ENCODE data around the gene HELZ. TPM values are rescaled to one million over a fixed set of nuclear protein-coding genes. Genes with fewer than 3 reads are reported as not detected.
"Not testable (repeated sequence)": the region's sequence is repeated elsewhere in the genome, so short reads cannot be mapped to it uniquely, and the experiment has no call there.

HELZ gene
- polyA plus RNA-seq, 2 of the 4 experiments (the other 2 are of a cell fraction): 5.6 to 18.3 TPM

GRCh38 chr17:67289181-67289876 is 44.3 kb upstream of the HELZ start:
- Histone ChIP-seq H3K27ac (no peak overlapping the region), H3K4me3 (no peak overlapping the region), H3K4me1 (0 out of 3 replicates have a peak, but pooled peaks cover 3% of the 10 kb centered on the region), H3K9me3 (no peaks in the 10 kb centered on the region), H3K4me2 (no peak overlapping the region)
- POLR2A ChIA-PET: no interaction called here
- no peak for TF ChIP-seq RCOR1 (IDR thresholded peaks at IDR 0.05; ENCODE audit: low read depth, low read length)
- no peak for TF ChIP-seq PHF8 (IDR thresholded peaks at IDR 0.05; ENCODE audit: borderline replicate concordance, low read depth)
- no peak for TF ChIP-seq CHD4 (IDR thresholded peaks at IDR 0.05; ENCODE audit: borderline replicate concordance)
- TF ChIP-seq MAFK (IDR thresholded peaks at IDR 0.05; ENCODE audit: partially characterized antibody): no peak
- no peak for TF ChIP-seq TFCP2L1 (CRISPR knock-in tag; IDR thresholded peaks at IDR 0.05)
- TF ChIP-seq, protein P1, sequence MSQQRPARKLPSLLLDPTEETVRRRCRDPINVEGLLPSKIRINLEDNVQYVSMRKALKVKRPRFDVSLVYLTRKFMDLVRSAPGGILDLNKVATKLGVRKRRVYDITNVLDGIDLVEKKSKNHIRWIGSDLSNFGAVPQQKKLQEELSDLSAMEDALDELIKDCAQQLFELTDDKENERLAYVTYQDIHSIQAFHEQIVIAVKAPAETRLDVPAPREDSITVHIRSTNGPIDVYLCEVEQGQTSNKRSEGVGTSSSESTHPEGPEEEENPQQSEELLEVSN (IDR thresholded peaks at IDR 0.05; ENCODE audit: borderline replicate concordance, low read depth): no peak
- TF ChIP-seq HOXB5 (CRISPR knock-in tag; IDR thresholded peaks at IDR 0.05): no peak
- TF ChIP-seq MYC (IDR thresholded peaks at IDR 0.05; ENCODE audit: borderline replicate concordance, low read length): no peak
- no peak for TF ChIP-seq EHMT2 (IDR thresholded peaks at IDR 0.05; ENCODE audit: low read depth)
- TF ChIP-seq FOSL2 (IDR thresholded peaks at IDR 0.05): no peak
- TF ChIP-seq FOSL2 (CRISPR knock-in tag; IDR thresholded peaks at IDR 0.05): no peak
- no peak for TF ChIP-seq CHD2 (IDR thresholded peaks at IDR 0.05; ENCODE audit: low read length, partially characterized antibody)
- no peak for TF ChIP-seq FOXS1 (CRISPR knock-in tag; IDR thresholded peaks at IDR 0.05)
- DNase-seq (ENCODE audit: low read depth in 1 of 2, low spot score in 1 of 2): no peak
- FAIRE-seq: no peak
- ATAC-seq: no peak; a peak in 2 of 6 replicates
- CTCF ChIA-PET: interaction anchor here (0.6 to 6.8 kb wide), 5 partner anchors 17 to 336 kb away, joined by 3 to 70 read pairs (median 3); no protein-coding TSS in a partner anchor
- WGBS (ENCODE audit: missing lambda C conversion rate): 68% methylated on average over 14 of the region's 14 CpGs

- WGBS (ENCODE audit: missing lambda C conversion rate): 83% methylated on average over 3 of the region's 3 CpGs
- H3K4me1 ChIP-seq; H3K27ac ChIP-seq; H3K9me3 ChIP-seq; DNase-seq (ENCODE audit: low read depth in 1 of 2, low spot score in 1 of 2); H3K4me2 ChIP-seq; ATAC-seq; H3K4me3 ChIP-seq; POLR2A ChIA-PET; FAIRE-seq: not testable (repeated sequence)
- CTCF ChIA-PET: interaction anchor here (0.6 to 3.3 kb wide), 7 partner anchors 9 to 570 kb away, joined by 3 to 22 read pairs (median 3); no protein-coding TSS in a partner anchor
Measured at GRCh38 chr17:67286826-67287225, 41.8 kb upstream of the HELZ start.

- Histone ChIP-seq H3K4me1 (no peaks in the 10 kb centered on the region), H3K4me3 (no peak overlapping the region), H3K27ac (no peak overlapping the region), H3K9me3 (no peaks in the 10 kb centered on the region), H3K4me2 (no peak overlapping the region)
- ChIA-PET CTCF (interaction anchor here (1.4 to 1.7 kb wide), 3 partner anchors 9 to 13 kb away, joined by 3 to 8 read pairs (median 5); no protein-coding TSS in a partner anchor), POLR2A (no interaction called here)
- TF ChIP-seq FOSL2 (IDR thresholded peaks at IDR 0.05): no peak
- no peak for TF ChIP-seq FOSL2 (CRISPR knock-in tag; IDR thresholded peaks at IDR 0.05)
- no peak for TF ChIP-seq MYC (IDR thresholded peaks at IDR 0.05; ENCODE audit: borderline replicate concordance, low read length)
- no peak for TF ChIP-seq HDAC2 (IDR thresholded peaks at IDR 0.05)
- no peak for TF ChIP-seq PBX3 (IDR thresholded peaks at IDR 0.05)
- no peak for TF ChIP-seq ESRRA (IDR thresholded peaks at IDR 0.05; ENCODE audit: borderline replicate concordance, low read length)
- TF ChIP-seq TP53 (CRISPR knock-in tag; IDR thresholded peaks at IDR 0.05): no peak
- no peak for TF ChIP-seq EHF (CRISPR knock-in tag; IDR thresholded peaks at IDR 0.05)
- TF ChIP-seq HOXB13 (CRISPR knock-in tag; IDR thresholded peaks at IDR 0.05; ENCODE audit: low read depth): no peak
- TF ChIP-seq SMC3 (IDR thresholded peaks at IDR 0.05): no peak
- TF ChIP-seq EP300 (IDR thresholded peaks at IDR 0.05): no peak
- TF ChIP-seq ZNF302 (CRISPR knock-in tag; IDR thresholded peaks at IDR 0.05): no peak
- TF ChIP-seq PHF8 (IDR thresholded peaks at IDR 0.05; ENCODE audit: borderline replicate concordance, low read depth): no peak
- TF ChIP-seq NPAS2 (CRISPR knock-in tag; IDR thresholded peaks at IDR 0.05; ENCODE audit: borderline replicate concordance): no peak
- TF ChIP-seq EHMT2 (IDR thresholded peaks at IDR 0.05; ENCODE audit: low read depth): no peak
- TF ChIP-seq, protein P2, sequence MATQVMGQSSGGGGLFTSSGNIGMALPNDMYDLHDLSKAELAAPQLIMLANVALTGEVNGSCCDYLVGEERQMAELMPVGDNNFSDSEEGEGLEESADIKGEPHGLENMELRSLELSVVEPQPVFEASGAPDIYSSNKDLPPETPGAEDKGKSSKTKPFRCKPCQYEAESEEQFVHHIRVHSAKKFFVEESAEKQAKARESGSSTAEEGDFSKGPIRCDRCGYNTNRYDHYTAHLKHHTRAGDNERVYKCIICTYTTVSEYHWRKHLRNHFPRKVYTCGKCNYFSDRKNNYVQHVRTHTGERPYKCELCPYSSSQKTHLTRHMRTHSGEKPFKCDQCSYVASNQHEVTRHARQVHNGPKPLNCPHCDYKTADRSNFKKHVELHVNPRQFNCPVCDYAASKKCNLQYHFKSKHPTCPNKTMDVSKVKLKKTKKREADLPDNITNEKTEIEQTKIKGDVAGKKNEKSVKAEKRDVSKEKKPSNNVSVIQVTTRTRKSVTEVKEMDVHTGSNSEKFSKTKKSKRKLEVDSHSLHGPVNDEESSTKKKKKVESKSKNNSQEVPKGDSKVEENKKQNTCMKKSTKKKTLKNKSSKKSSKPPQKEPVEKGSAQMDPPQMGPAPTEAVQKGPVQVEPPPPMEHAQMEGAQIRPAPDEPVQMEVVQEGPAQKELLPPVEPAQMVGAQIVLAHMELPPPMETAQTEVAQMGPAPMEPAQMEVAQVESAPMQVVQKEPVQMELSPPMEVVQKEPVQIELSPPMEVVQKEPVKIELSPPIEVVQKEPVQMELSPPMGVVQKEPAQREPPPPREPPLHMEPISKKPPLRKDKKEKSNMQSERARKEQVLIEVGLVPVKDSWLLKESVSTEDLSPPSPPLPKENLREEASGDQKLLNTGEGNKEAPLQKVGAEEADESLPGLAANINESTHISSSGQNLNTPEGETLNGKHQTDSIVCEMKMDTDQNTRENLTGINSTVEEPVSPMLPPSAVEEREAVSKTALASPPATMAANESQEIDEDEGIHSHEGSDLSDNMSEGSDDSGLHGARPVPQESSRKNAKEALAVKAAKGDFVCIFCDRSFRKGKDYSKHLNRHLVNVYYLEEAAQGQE (IDR thresholded peaks at IDR 0.05): no peak
- TF ChIP-seq RARB (CRISPR knock-in tag; IDR thresholded peaks at IDR 0.05): no peak
- TF ChIP-seq SREBF2 (IDR thresholded peaks at IDR 0.05): no peak
- TF ChIP-seq POLR2AphosphoS2 (conservative IDR thresholded peaks at IDR 0.05; ENCODE audit: low read length): no peak
- no peak for TF ChIP-seq HOXB5 (CRISPR knock-in tag; IDR thresholded peaks at IDR 0.05)
- TF ChIP-seq ZSCAN20 (CRISPR knock-in tag; IDR thresholded peaks at IDR 0.05): no peak
- FAIRE-seq: no peak
- 54% methylated on average over 1 of the region's 1 CpG for WGBS (ENCODE audit: missing lambda C conversion rate)
- ATAC-seq: no peak
- DNase-seq (ENCODE audit: low read depth in 1 of 2, low spot score in 1 of 2): no peak
Measured at GRCh38 chr17:67285360-67285759, 40.4 kb upstream of the HELZ start.
